SU-DHL-6 (cell line): ENCODE data around the gene NSMCE3.

ENCODE experiments used
- H2AFZ ChIP-seq: fragments of 200-600 bp; sonication (generic); 2 replicates; pipeline ENCODE4 v1.6.1; 2014; ENCODE audit warnings: low read depth, mild to moderate bottlenecking, moderate library complexity, mixed read lengths, antibody characterized with exemption, low read length; ENCODE audit not compliant: severe bottlenecking
- H3F3A ChIP-seq: fragments of 200-600 bp; shearing (Covaris generic); 2 replicates; pipeline ENCODE4 v1.6.0; 2016; ENCODE audit warnings: antibody characterized with exemption, mild to moderate bottlenecking; ENCODE audit not compliant: insufficient read depth
- H3K27ac ChIP-seq: fragments of 200-600 bp; sonication (generic); 2 replicates; pipeline ENCODE4 v1.5.1; 2016; ENCODE audit warnings: low read depth, mild to moderate bottlenecking, low read length, moderate library complexity, mixed read lengths
- H3K27me3 ChIP-seq: fragments of 200-600 bp; sonication (generic), shearing (Covaris generic); 2 replicates; pipeline ENCODE4 v1.6.0; 2014; ENCODE audit warnings: mild to moderate bottlenecking, low read length
- H3K36me3 ChIP-seq: fragments of 200-600 bp; sonication (generic); 2 replicates; pipeline ENCODE4 v1.6.1; 2014; ENCODE audit warnings: mild to moderate bottlenecking, low read length, mixed read lengths
- H3K4me2 ChIP-seq: fragments of 300-600, 200-600 bp; shearing (Covaris generic), sonication (generic); 2 replicates; pipeline ENCODE4 v1.6.0; 2014; ENCODE audit warnings: low read length, low read depth, mild to moderate bottlenecking; ENCODE audit not compliant: poor library complexity, severe bottlenecking
- H3K4me3 ChIP-seq: fragments of 200-600 bp; sonication (generic); 2 replicates; pipeline ENCODE4 v1.5.1; 2014; ENCODE audit warnings: antibody characterized with exemption, low read length, mild to moderate bottlenecking, mixed read lengths; ENCODE audit not compliant: insufficient read depth, poor library complexity, severe bottlenecking
- H3K79me2 ChIP-seq: fragments of 200-600 bp; sonication (generic); 2 replicates; pipeline ENCODE4 v1.6.1; 2014; ENCODE audit warnings: mild to moderate bottlenecking, low read length, moderate library complexity; ENCODE audit not compliant: insufficient read depth
- H3K9ac ChIP-seq: fragments of 200-600 bp; sonication (generic); 2 replicates; pipeline ENCODE4 v1.7.0; 2014; ENCODE audit warnings: mild to moderate bottlenecking, low read length
- H3K9me2 ChIP-seq: fragments of 200-600 bp; sonication (generic); replicated peaks from 2 replicates; pipeline ENCODE4 v1.6.1; 2014; ENCODE audit warnings: low read length; ENCODE audit not compliant: insufficient read depth
- H3K9me3 ChIP-seq: fragments of 200-600 bp; sonication (generic); 2 replicates; pipeline ENCODE4 v1.6.1; 2014; ENCODE audit warnings: low read length, mixed read lengths; ENCODE audit not compliant: insufficient read depth
- H4K20me1 ChIP-seq: fragments of 200-600 bp; sonication (generic); 2 replicates; pipeline ENCODE4 v1.6.1; 2014; ENCODE audit warnings: low read depth, mild to moderate bottlenecking, antibody characterized with exemption, low read length, moderate library complexity, mixed read lengths
- CTCF ChIP-seq: fragments of 200-600 bp; sonication (generic); IDR thresholded peaks from one replicate; pipeline ENCODE4 v1.5.1; 2017; ENCODE audit warnings: antibody characterized with exemption, mild to moderate bottlenecking, low read length, moderate library complexity; ENCODE audit not compliant: insufficient read depth, poor library complexity, severe bottlenecking
- EZH2phosphoT487 ChIP-seq: fragments of 200-600 bp; sonication (generic), shearing (Covaris generic); conservative IDR thresholded peaks from 2 replicates; pipeline ENCODE4 v1.6.1; 2018; ENCODE audit warnings: mild to moderate bottlenecking, antibody characterized with exemption, low read length, moderate library complexity, mixed read lengths

NSMCE3 gene

GRCh38 chr15:29285386-29285785 is 15.8 kb upstream of the NSMCE3 start:
- Histone ChIP-seq H2AFZ (no peak overlapping the region), H3K9me3 (peaks cover 7% of the 10 kb centered on the region; the same call in 1 of the 2 replicates), H3K27ac (no peak overlapping the region), H3K9me2 (no peaks in the 10 kb centered on the region), H3K27me3 (no peaks in the 10 kb centered on the region), H3K4me3 (no peak overlapping the region), H3K4me2 (no peak overlapping the region), H4K20me1 (no peaks in the 10 kb centered on the region), H3K79me2 (no peaks in the 10 kb centered on the region), H3K36me3 (no peaks in the 10 kb centered on the region), H3F3A (no peaks in the 10 kb centered on the region), H3K9ac (no peak overlapping the region)
- TF ChIP-seq CTCF (no peak), EZH2phosphoT487 (no peak)

DNA sequence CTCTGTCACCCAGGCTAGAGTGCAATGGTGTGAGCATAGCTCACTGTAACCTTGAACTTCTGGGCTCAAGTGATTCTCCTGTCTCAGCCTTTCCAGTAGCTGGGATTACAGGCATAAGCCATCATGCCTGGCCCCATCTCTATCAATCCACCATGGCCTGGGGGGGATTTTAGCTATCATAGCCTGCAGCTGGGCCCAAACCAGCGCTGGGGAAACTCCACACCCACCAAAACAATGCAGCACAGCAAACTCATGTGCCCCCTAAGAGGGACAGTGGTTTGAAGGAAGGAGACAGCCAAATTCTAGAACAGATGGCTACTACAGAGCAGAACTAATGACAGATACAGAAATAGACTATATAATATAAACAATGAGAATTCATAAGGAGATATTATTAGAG is 13.8 kb upstream of the NSMCE3 start:
- H4K20me1 ChIP-seq, result no peaks in the 10 kb centered on the region
- peaks cover 7% of the 10 kb centered on the region; the same call in 1 of the 2 replicates for H3K9me3 ChIP-seq
- no peak overlapping the region for H3K4me3 ChIP-seq
- no peak overlapping the region for H3K4me2 ChIP-seq
- H2AFZ ChIP-seq, result no peak overlapping the region
- H3K27me3 ChIP-seq, result no peaks in the 10 kb centered on the region
- no peak for TF ChIP-seq CTCF
- no peak for TF ChIP-seq EZH2phosphoT487
- no peaks in the 10 kb centered on the region for H3K9me2 ChIP-seq
- H3F3A ChIP-seq, result no peaks in the 10 kb centered on the region
- no peaks in the 10 kb centered on the region for H3K79me2 ChIP-seq
- H3K36me3 ChIP-seq, result no peaks in the 10 kb centered on the region
- H3K9ac ChIP-seq, result no peak overlapping the region
- H3K27ac ChIP-seq, result no peak overlapping the region

GRCh38 chr15:29280514-29280913 is 10.9 kb upstream of the NSMCE3 start:
- H3K36me3 ChIP-seq, result no peaks in the 10 kb centered on the region
- H3K9ac ChIP-seq, result no peak overlapping the region
- H3K9me2 ChIP-seq, result no peaks in the 10 kb centered on the region
- H2AFZ ChIP-seq, result no peak overlapping the region
- H3K4me3 ChIP-seq, result no peak overlapping the region
- no peaks in the 10 kb centered on the region for H4K20me1 ChIP-seq
- TF ChIP-seq EZH2phosphoT487, result no peak
- no peak for TF ChIP-seq CTCF
- no peak overlapping the region for H3K4me2 ChIP-seq
- no peak overlapping the region for H3K27ac ChIP-seq
- H3K9me3 ChIP-seq, result peaks cover 7% of the 10 kb centered on the region; the same call in 1 of the 2 replicates
- no peaks in the 10 kb centered on the region for H3K27me3 ChIP-seq
- no peaks in the 10 kb centered on the region for H3F3A ChIP-seq
- no peaks in the 10 kb centered on the region for H3K79me2 ChIP-seq
